Endothelial cell of hepatic sinusoid (primary cell): ENCODE measurements around the gene BAZ1A.
"Not testable (repeated sequence)": the region's sequence is repeated elsewhere in the genome, so short reads cannot be mapped to it uniquely, and the experiment has no call there.

Experiments used
- in situ Hi-C: cut with HindIII; loops from 2 replicates; pipeline ENCODE4 v1.10.0; 2017; ENCODE audit warnings: low sequenced_read_pairs

BAZ1A gene

DNA sequence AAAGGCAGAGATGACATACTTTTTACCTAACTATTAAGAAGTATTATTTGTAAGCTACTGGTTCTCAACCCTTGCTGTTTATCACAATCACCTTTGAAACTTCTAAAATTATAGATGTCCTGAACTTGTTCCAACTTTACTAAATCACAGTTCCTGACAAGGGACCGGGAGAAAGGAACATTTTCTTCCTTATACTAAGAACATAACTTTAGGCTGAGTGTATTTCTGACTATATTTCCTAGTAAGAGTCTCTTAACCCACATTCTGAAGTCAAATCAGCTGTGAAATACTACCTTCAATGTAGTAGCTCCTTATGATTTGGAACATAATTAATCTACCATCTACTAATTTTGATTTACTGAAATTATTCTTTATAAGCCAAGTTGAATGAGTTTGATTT, 80.2 kb downstream of the BAZ1A start:
- in situ Hi-C loops: no loop called here

GRCh38 chr14:34794217-34794616, 80.9 kb downstream of the BAZ1A start:
- in situ Hi-C loops: no loop called here

DNA sequence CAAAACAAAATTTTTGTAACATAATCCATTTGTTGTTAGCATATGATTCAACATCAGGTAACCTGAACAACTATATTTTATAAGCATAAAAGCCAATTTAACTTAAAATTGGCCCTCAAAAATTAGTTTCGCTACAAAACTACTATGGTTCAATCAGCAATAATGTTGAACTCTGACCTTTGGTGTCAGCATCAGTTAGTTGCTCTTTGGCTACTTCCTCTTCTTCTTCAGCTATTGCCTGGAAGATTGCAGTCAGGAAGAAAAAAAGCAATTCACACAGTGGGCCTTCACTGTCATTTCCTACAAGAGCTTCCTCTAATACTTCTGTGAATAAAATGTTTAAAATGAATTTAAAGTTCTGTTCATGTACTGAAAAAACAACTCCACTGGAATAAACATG, 82.6 kb downstream of the BAZ1A start:
- in situ Hi-C loops: no loop called here

- in situ Hi-C loops: no loop called here
Measured at GRCh38 chr14:34785223-34786006, 89.7 kb downstream of the BAZ1A start.

GRCh38 chr14:34782031-34782430, 93.1 kb downstream of the BAZ1A start:
- in situ Hi-C loops: no loop called here

- in situ Hi-C loops: no loop called here
Measured at GRCh38 chr14:34781242-34781641, 93.9 kb downstream of the BAZ1A start.

- in situ Hi-C loops: no loop called here
Measured at GRCh38 chr14:34780646-34781045, 94.5 kb downstream of the BAZ1A start.

DNA sequence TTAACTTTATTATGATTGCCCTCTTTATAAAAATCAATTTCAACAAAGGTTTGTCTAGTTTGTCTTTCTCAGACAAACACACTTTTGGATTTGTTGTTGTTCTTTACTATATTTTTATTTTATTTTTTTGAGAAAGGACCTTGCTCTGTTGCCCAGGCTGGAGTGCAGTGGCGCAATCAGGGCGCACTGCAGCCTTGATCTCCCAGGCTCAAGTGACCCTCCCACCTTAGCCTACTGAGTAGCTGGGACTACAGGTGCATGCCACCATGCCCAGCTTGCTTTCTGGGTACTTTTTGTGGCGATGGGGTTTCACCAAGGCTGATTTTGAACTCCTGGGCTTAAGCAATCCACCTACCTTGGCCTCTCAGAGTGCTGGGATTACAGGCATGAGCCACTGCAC, 96.4 kb downstream of the BAZ1A start:
- in situ Hi-C loops: loop anchor here (10.0 kb wide), 1 partner anchor 64 kb away; the partner anchor contains the start of gene CFL2

GRCh38 chr14:34776611-34777010, 98.5 kb downstream of the BAZ1A start:
- in situ Hi-C loops: loop anchor here (10.0 kb wide), 1 partner anchor 62 kb away; the partner anchor contains the start of gene CFL2

- in situ Hi-C loops: loop anchor here (10.0 kb wide), 1 partner anchor 61 kb away; the partner anchor contains the start of gene CFL2
Measured at GRCh38 chr14:34775922-34776321, 99.2 kb downstream of the BAZ1A start.

DNA sequence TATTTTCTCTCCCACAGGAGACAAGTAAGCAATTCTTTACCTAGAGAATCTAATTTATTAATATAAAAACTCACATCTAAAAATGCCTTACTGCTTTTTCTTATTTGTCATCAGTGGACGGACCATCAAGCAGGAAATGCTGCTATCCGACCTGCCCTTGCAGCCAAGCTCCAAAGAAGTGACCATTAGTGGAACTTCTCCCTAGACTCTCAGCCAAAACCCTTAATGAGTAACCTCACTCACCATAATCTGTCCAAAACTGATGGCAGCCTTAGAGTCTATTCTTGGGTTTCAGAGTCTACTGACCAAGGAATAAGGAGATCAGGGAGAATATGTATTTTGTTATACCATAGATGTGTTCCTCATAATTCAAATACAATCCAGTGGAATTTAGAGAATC, 99.8 kb downstream of the BAZ1A start:
- in situ Hi-C loops: loop anchor here (10.0 kb wide), 1 partner anchor 61 kb away; the partner anchor contains the start of gene CFL2

DNA sequence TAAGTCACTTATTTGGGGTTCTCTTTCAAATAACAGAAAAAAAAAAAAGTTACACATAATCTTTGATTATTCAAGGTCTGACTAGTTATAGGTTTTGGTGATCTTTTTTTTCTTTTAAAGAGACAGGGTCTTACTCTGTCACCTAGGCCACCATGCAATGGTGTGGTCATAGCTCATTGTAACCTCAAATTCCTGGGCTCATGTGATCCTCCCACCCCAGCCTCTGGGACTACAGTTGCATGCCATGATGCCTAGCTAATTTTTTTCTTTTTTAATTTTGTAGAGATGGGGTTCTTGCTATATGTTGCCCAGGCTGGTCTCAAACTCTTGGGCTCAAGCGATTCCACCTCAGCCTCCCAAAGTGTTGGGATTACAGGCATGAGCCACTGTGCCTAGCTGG, 104.3 kb downstream of the BAZ1A start:
- in situ Hi-C loops: loop anchor here (10.0 kb wide), 1 partner anchor 56 kb away; the partner anchor contains the start of gene CFL2

DNA sequence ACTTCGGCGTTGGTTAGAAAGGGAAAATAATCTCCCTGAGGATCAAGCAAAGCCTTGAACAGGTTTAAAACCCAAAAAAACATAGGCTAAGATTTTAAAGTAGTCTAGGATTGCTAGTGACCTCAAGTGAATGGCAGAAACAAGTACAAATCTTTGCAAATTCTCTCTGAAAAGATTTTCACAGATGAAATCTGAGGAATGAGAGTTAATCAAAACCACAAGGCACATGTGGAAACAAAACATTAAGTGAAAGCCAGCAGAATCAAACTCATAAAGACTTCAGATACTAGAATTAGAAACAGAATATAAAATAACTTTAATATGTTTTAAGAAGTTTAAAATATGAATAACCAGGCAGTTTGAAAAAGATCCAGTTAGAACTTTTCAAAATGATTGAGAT, 108.6 kb downstream of the BAZ1A start:
- in situ Hi-C loops: no loop called here

GRCh38 chr14:34766060-34766459, 109.1 kb downstream of the BAZ1A start:
- in situ Hi-C loops: no loop called here

- in situ Hi-C loops: no loop called here
Measured at GRCh38 chr14:34755215-34755614, 119.9 kb downstream of the BAZ1A start.

- in situ Hi-C loops: no loop called here
Measured at GRCh38 chr14:34754687-34755086, 120.5 kb downstream of the BAZ1A start.

- in situ Hi-C loops: no loop called here
Measured at GRCh38 chr14:34750670-34751069, 124.5 kb downstream of the BAZ1A start.

GRCh38 chr14:34750233-34750632, 124.9 kb downstream of the BAZ1A start:
- in situ Hi-C loops: no loop called here

DNA sequence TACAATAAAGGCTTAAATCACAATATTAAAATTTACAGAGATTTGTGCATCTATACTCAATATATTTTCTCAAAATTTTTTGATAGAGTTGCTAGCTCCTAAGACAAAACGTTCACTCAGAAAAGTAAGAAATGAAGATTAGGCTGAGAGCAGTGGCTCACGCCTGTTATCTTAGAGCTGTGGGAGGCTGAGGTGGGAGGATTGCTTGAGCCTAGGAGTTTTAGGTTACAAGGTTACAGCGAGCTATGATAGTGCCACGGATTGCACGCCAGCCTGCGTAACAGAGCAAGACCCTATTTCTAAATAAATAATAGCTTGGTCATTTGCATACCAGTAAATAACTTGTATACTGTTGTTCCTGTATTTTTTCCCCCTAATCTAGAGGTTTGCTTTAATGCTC, 125.8 kb downstream of the BAZ1A start:
- in situ Hi-C loops: no loop called here

- in situ Hi-C loops: no loop called here
Measured at GRCh38 chr14:34742270-34743115, 132.7 kb downstream of the BAZ1A start.

DNA sequence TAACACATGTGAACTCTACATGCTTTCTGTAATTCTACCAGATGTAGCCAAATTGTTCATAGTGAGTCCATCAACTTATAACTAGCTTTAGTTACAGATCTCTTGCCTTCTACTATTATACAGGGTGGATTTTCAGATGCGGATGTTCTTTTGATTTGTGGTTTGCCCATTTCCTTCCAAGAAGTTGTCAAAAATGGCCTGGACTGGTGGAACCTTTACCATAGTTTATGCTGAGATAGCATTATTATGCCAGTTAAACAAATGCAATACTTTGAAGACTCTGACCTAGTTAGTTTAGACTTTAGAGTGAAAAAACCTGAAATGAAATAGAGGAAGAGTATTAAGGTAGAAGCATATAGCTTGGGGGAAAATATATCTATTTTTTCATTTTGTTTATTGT, 133.3 kb downstream of the BAZ1A start:
- in situ Hi-C loops: no loop called here

- in situ Hi-C loops: not testable (repeated sequence)
Measured at GRCh38 chr14:34740139-34740538, 135.0 kb downstream of the BAZ1A start.
